Measurements from ENCODE around the gene ZNF646. TPM values are rescaled to one million over a fixed set of nuclear protein-coding genes. Genes with fewer than 3 reads are reported as not detected.

Gene ZNF646
- total and polyA plus RNA-seq, 2 of the 13 experiments (the other 11 are each of a cell fraction or from before 2014, with no cell fraction given) = 3.4 to 10.9 TPM

DNA sequence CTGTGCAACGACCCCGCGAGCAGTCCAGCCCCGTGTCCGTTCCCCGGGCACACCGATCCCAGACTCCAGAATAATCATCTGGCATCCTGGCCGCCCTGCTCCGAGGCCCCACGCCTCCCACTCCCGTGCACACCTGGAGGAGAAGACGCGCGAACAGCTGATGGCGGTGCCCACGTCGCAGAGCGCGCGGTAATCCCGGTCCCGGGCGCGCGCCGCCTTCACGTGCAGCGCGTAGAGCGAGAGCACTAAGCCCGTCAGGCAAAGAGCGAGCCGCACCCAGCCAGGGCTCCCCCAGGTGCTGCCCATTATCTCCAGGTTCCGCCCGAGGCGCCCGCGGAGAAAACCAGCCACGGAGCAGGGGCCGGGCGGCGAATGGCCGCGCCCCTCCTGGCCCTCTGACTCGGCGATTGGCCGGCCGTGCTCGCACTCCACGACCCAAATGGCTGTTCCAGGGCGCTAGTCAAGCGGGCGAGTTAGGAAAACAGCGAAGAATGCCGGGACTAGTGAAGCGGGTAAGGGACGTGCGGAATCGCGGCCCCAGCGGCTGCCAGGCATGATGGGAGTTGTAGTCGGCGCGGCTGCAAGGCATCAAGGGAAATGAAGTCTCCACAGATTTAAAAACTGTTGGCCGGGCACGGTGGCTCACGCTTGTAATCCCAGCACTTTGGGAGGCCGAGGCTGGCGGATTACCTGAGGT lies 20.4 kb downstream of the ZNF646 start, which contains the start of gene VKORC1 (continued):
- no peak for TF ChIP-seq ZNF136 (CRISPR knock-in tag; IDR thresholded peaks at IDR 0.05; ENCODE audit: low read depth)
- TF ChIP-seq, protein P1, sequence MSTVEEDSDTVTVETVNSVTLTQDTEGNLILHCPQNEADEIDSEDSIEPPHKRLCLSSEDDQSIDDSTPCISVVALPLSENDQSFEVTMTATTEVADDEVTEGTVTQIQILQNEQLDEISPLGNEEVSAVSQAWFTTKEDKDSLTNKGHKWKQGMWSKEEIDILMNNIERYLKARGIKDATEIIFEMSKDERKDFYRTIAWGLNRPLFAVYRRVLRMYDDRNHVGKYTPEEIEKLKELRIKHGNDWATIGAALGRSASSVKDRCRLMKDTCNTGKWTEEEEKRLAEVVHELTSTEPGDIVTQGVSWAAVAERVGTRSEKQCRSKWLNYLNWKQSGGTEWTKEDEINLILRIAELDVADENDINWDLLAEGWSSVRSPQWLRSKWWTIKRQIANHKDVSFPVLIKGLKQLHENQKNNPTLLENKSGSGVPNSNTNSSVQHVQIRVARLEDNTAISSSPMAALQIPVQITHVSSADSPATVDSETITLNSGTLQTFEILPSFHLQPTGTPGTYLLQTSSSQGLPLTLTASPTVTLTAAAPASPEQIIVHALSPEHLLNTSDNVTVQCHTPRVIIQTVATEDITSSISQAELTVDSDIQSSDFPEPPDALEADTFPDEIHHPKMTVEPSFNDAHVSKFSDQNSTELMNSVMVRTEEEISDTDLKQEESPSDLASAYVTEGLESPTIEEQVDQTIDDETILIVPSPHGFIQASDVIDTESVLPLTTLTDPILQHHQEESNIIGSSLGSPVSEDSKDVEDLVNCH (CRISPR knock-in tag; IDR thresholded peaks at IDR 0.05) = no peak
- TF ChIP-seq, protein P2, sequence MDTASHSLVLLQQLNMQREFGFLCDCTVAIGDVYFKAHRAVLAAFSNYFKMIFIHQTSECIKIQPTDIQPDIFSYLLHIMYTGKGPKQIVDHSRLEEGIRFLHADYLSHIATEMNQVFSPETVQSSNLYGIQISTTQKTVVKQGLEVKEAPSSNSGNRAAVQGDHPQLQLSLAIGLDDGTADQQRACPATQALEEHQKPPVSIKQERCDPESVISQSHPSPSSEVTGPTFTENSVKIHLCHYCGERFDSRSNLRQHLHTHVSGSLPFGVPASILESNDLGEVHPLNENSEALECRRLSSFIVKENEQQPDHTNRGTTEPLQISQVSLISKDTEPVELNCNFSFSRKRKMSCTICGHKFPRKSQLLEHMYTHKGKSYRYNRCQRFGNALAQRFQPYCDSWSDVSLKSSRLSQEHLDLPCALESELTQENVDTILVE (CRISPR knock-in tag; IDR thresholded peaks at IDR 0.05) = peak; percentile 66; the same call in 1 of the 2 replicates
- no peak for TF ChIP-seq ZNF24 (IDR thresholded peaks at IDR 0.05)
- TF ChIP-seq, protein P3, sequence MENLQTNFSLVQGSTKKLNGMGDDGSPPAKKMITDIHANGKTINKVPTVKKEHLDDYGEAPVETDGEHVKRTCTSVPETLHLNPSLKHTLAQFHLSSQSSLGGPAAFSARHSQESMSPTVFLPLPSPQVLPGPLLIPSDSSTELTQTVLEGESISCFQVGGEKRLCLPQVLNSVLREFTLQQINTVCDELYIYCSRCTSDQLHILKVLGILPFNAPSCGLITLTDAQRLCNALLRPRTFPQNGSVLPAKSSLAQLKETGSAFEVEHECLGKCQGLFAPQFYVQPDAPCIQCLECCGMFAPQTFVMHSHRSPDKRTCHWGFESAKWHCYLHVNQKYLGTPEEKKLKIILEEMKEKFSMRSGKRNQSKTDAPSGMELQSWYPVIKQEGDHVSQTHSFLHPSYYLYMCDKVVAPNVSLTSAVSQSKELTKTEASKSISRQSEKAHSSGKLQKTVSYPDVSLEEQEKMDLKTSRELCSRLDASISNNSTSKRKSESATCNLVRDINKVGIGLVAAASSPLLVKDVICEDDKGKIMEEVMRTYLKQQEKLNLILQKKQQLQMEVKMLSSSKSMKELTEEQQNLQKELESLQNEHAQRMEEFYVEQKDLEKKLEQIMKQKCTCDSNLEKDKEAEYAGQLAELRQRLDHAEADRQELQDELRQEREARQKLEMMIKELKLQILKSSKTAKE (CRISPR knock-in tag; IDR thresholded peaks at IDR 0.05; ENCODE audit: borderline replicate concordance) = peak; percentile 58; the same call in 1 of the 2 replicates
- peak; percentile 40 for TF ChIP-seq SRSF1 (optimal IDR thresholded peaks at IDR 0.05; ENCODE audit: low read depth, low read length)
- TF ChIP-seq ZNF101 (CRISPR knock-in tag; IDR thresholded peaks at IDR 0.05; ENCODE audit: borderline replicate concordance, low read depth) = peak; percentile 2; the same call in 1 of the 2 replicates
- peak; percentile 10; the same call in 1 of the 2 replicates for TF ChIP-seq TBX3 (IDR thresholded peaks at IDR 0.05; ENCODE audit: borderline replicate concordance)
- TF ChIP-seq RBM22 (optimal IDR thresholded peaks at IDR 0.05; ENCODE audit: low read length) = no peak
- no peak for TF ChIP-seq ZSCAN20 (CRISPR knock-in tag; IDR thresholded peaks at IDR 0.05; ENCODE audit: borderline replicate concordance)
- TF ChIP-seq NR3C1 (CRISPR knock-in tag; IDR thresholded peaks at IDR 0.05) = no peak
- TF ChIP-seq ZNF235 (CRISPR knock-in tag; IDR thresholded peaks at IDR 0.05; ENCODE audit: borderline replicate concordance) = peak; percentile 95; the same call in 1 of the 2 replicates
- TF ChIP-seq, protein P4, sequence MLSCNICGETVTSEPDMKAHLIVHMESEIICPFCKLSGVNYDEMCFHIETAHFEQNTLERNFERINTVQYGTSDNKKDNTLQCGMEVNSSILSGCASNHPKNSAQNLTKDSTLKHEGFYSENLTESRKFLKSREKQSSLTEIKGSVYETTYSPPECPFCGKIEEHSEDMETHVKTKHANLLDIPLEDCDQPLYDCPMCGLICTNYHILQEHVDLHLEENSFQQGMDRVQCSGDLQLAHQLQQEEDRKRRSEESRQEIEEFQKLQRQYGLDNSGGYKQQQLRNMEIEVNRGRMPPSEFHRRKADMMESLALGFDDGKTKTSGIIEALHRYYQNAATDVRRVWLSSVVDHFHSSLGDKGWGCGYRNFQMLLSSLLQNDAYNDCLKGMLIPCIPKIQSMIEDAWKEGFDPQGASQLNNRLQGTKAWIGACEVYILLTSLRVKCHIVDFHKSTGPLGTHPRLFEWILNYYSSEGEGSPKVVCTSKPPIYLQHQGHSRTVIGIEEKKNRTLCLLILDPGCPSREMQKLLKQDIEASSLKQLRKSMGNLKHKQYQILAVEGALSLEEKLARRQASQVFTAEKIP (CRISPR knock-in tag; IDR thresholded peaks at IDR 0.05; ENCODE audit: borderline replicate concordance) = no peak
- peak; percentile 67 for TF ChIP-seq RXRA (CRISPR knock-in tag; IDR thresholded peaks at IDR 0.05)
- TF ChIP-seq MIER3 (CRISPR knock-in tag; IDR thresholded peaks at IDR 0.05; ENCODE audit: borderline replicate concordance) = peak; percentile 78; the same call in 1 of the 2 replicates
- TF ChIP-seq, protein P5, sequence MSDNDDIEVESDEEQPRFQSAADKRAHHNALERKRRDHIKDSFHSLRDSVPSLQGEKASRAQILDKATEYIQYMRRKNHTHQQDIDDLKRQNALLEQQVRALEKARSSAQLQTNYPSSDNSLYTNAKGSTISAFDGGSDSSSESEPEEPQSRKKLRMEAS (IDR thresholded peaks at IDR 0.05) = peak; percentile 78; the same call in 1 of the 2 replicates
